ENCODE data around the gene ACTR1B.
"Not testable (repeated sequence)": the region's sequence is repeated elsewhere in the genome, so short reads cannot be mapped to it uniquely, and the experiment has no call there.

DNA sequence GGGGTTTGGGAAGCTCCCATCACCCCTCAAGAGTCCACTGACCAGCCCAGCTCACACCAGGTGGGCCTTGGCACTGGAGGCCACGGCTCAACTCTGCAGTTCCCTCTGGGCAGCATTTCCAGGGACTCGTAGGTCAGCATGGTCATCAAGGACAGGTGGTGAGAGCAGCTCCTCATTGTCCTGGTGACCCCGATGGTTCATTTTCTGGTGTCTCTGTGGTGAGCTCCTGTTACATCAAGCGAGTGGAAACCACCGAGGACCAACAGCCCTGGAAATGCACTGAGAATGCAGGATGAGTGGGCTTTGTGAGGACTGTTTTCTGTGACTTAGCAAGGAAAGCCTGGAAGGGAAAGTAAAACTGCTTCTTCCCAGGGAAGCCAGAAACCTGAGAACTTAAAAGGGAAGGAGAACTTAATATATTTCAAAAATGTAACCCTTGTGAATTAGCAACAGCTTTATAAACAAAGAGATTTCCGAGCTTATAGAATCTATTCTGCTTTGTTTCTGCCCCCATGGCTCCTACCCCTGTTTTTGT, 8.8 kb upstream of the ACTR1B start:
- not testable (repeated sequence) for TF ChIP-seq CTCF (IDR thresholded peaks at IDR 0.05; ENCODE audit: insufficient read depth, low read length, poor library complexity, severe bottlenecking); EZH2phosphoT487 (conservative IDR thresholded peaks at IDR 0.05; ENCODE audit: low read length)

Measured in SU-DHL-6 (cell line).